NB4 (cell line): ENCODE results near the gene CBLB.

Experiments used
- MYC ChIP-seq: IDR thresholded peaks from 2 replicates; pipeline ENCODE4 v1.6.1; 2011; ENCODE audit warnings: low read depth, low read length
- POLR2A ChIP-seq: IDR thresholded peaks from 2 replicates; pipeline ENCODE4 v1.6.1; 2011; ENCODE audit warnings: mild to moderate bottlenecking; ENCODE audit not compliant: insufficient read length; ENCODE audit errors: extremely low read depth
- TF ChIP-seq, protein P1 (sequence below): IDR thresholded peaks from one replicate; pipeline ENCODE4 v1.5.1; 2012; ENCODE audit warnings: low read depth, low read length
- TF ChIP-seq, protein P2 (sequence below): IDR thresholded peaks from 2 replicates; pipeline ENCODE4 v1.6.1; 2011; ENCODE audit warnings: low read depth, low read length

DNA sequence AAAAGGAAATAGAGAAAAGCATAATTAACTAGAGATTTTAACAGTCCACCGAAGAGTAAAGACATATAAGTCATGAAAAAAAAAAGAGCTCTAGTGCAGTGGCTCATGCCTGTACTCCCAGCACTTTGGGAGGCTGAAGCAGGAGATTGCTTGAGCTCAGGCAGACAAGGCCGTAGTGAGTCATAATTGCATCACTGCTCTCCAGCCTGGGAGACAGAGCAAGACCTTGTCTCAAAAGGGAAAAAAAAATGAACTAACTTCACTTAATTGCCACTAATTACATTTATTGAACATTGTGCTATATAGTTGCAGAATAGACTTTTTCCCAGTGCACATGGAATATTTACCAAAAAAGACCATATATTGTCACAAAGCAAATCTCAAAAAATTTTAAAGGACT, 221.8 kb downstream of the CBLB start:
- TF ChIP-seq, protein P1, sequence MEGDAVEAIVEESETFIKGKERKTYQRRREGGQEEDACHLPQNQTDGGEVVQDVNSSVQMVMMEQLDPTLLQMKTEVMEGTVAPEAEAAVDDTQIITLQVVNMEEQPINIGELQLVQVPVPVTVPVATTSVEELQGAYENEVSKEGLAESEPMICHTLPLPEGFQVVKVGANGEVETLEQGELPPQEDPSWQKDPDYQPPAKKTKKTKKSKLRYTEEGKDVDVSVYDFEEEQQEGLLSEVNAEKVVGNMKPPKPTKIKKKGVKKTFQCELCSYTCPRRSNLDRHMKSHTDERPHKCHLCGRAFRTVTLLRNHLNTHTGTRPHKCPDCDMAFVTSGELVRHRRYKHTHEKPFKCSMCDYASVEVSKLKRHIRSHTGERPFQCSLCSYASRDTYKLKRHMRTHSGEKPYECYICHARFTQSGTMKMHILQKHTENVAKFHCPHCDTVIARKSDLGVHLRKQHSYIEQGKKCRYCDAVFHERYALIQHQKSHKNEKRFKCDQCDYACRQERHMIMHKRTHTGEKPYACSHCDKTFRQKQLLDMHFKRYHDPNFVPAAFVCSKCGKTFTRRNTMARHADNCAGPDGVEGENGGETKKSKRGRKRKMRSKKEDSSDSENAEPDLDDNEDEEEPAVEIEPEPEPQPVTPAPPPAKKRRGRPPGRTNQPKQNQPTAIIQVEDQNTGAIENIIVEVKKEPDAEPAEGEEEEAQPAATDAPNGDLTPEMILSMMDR: no peak
- no peak for TF ChIP-seq POLR2A
- TF ChIP-seq, protein P2, sequence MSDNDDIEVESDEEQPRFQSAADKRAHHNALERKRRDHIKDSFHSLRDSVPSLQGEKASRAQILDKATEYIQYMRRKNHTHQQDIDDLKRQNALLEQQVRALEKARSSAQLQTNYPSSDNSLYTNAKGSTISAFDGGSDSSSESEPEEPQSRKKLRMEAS: no peak
- no peak for TF ChIP-seq MYC
